ENCODE data around the gene IRGQ.
"Not testable (repeated sequence)": the region's sequence is repeated elsewhere in the genome, so short reads cannot be mapped to it uniquely, and the experiment has no call there.

- not testable (repeated sequence) for TF ChIP-seq CTCF (IDR thresholded peaks at IDR 0.05; ENCODE audit: poor library complexity, severe bottlenecking); REST (IDR thresholded peaks at IDR 0.05; ENCODE audit: borderline replicate concordance); RAD21 (conservative IDR thresholded peaks at IDR 0.05); EZH2 (IDR thresholded peaks at IDR 0.05; ENCODE audit: borderline replicate concordance, insufficient read depth, low read length, poor library complexity, severe bottlenecking); POLR2AphosphoS5 (IDR thresholded peaks at IDR 0.05); MXI1 (conservative IDR thresholded peaks at IDR 0.05; ENCODE audit: poor library complexity, severe bottlenecking)
Measured at GRCh38 chr19:43635561-43635940, 39.6 kb upstream of the IRGQ start.
